OCI-LY7 (cell line): ENCODE data around the gene RIN3. TPM values are rescaled to one million over a fixed set of nuclear protein-coding genes. Genes with fewer than 3 reads are reported as not detected.

ENCODE experiments used
- BruUV-seq: library from RNA; stranded (reverse); fragments of 400-500 nt; replicated peaks from 2 replicates; lab custom pipeline; 2021; lab: Mats Ljungman, UMichigan
- CTCF ChIA-PET: fragments of 300-600 bp; sonication (Branson Sonifier 250); formaldehyde crosslinking; loops from one replicate; lab custom pipeline; 2022; ENCODE audit warnings: antibody characterized with exemption; ENCODE audit not compliant: unreplicated experiment; lab: Charles Lee
- POLR2A ChIA-PET: fragments of 300-600 bp; sonication (Branson Sonifier 250); formaldehyde crosslinking; loops from one replicate; lab custom pipeline; 2022; ENCODE audit warnings: antibody characterized with exemption; lab: Charles Lee
- DNase-seq: peaks from one replicate; pipeline ENCODE4 v3.0.0-alpha.2; 2015; ENCODE audit warnings: low spot score
- H2AFZ ChIP-seq: fragments of 200-600 bp; sonication (generic), shearing (Covaris generic); 2 replicates; pipeline ENCODE4 v1.6.1; 2014; ENCODE audit warnings: mild to moderate bottlenecking, antibody characterized with exemption, low read length, moderate library complexity
- H3K27ac ChIP-seq: fragments of 200-600 bp; sonication (generic); 2 replicates; pipeline ENCODE4 v1.5.1; 2014; ENCODE audit warnings: mixed run types, low read depth, mild to moderate bottlenecking, moderate library complexity, low read length, inconsistent platforms; ENCODE audit not compliant: poor library complexity, severe bottlenecking
- H3K36me3 ChIP-seq: fragments of 200-600 bp; sonication (generic); 2 replicates; pipeline ENCODE4 v1.6.1; 2014; ENCODE audit warnings: mild to moderate bottlenecking, antibody characterized with exemption, low read length, moderate library complexity, mixed read lengths; ENCODE audit not compliant: insufficient read depth
- H3K4me1 ChIP-seq: fragments of 200-600 bp; sonication (generic); 2 replicates; pipeline ENCODE4 v1.5.1; 2014; ENCODE audit warnings: mild to moderate bottlenecking, low read length; ENCODE audit not compliant: insufficient read depth, poor library complexity, severe bottlenecking
- H3K4me2 ChIP-seq: fragments of 200-600 bp; sonication (generic); 2 replicates; pipeline ENCODE4 v1.6.1; 2014; ENCODE audit warnings: mild to moderate bottlenecking, low read length
- H3K4me3 ChIP-seq: fragments of 200-600 bp; sonication (generic); 2 replicates; pipeline ENCODE4 v1.5.1; 2014; ENCODE audit warnings: mild to moderate bottlenecking, low read depth, low read length; ENCODE audit not compliant: poor library complexity, severe bottlenecking
- H3K79me2 ChIP-seq: fragments of 200-600 bp; sonication (generic); 2 replicates; pipeline ENCODE4 v1.6.1; 2016; ENCODE audit warnings: low read depth, mild to moderate bottlenecking, low read length, moderate library complexity, mixed read lengths; ENCODE audit not compliant: insufficient read depth
- H3K9me2 ChIP-seq: fragments of 200-600 bp; sonication (generic); 2 replicates; pipeline ENCODE4 v1.6.1; 2016; ENCODE audit warnings: mild to moderate bottlenecking, low read length, mixed read lengths; ENCODE audit not compliant: insufficient read depth
- H3K9me3 ChIP-seq: fragments of 200-600 bp; sonication (generic); 2 replicates; pipeline ENCODE4 v1.6.1; 2014; ENCODE audit warnings: mild to moderate bottlenecking, mixed run types, low read length, mixed read lengths
- H4K20me1 ChIP-seq: fragments of 200-600 bp; sonication (generic); 2 replicates; pipeline ENCODE4 v1.6.1; 2014; ENCODE audit warnings: mild to moderate bottlenecking, antibody characterized with exemption, low read length, moderate library complexity, mixed read lengths; ENCODE audit not compliant: insufficient read depth
- EZH2phosphoT487 ChIP-seq: fragments of 200-600 bp; sonication (generic); IDR thresholded peaks from 2 replicates; pipeline ENCODE4 v1.6.1; 2018; ENCODE audit warnings: low read depth, borderline replicate concordance, mild to moderate bottlenecking, mixed run types, antibody characterized with exemption, low read length, moderate library complexity, mixed read lengths
- intact Hi-C: fragments of 100-400 bp; cut with micrococcal nuclease; formaldehyde crosslinking; loops from one replicate; pipeline ENCODE4 v1.10.0; 2022; ENCODE audit not compliant: unreplicated experiment
- total RNA-seq, 2 experiments: library from RNA; depleted of rRNA in 1 of 2; stranded (reverse); fragments of >200 nt in 1 of 2; shearing (Covaris generic) in 1 of 2; gene quantifications; 2 replicates each; pipeline ENCODE4 v1.2.3, GENCODE V29; 2014 to 2022
- TF ChIP-seq, protein P1 (sequence below): fragments of 200-600 bp; sonication (generic); conservative IDR thresholded peaks from 2 replicates; pipeline ENCODE4 v1.5.1; 2014; ENCODE audit warnings: mild to moderate bottlenecking, antibody characterized with exemption, low read length, moderate library complexity, mixed read lengths

Gene RIN3
- total RNA-seq, 2 experiments from 2014 or later, result not detected

- Histone ChIP-seq H3K27ac (no peak overlapping the region), H2AFZ (no peak overlapping the region), H3K4me2 (no peak overlapping the region), H3K4me3 (no peak overlapping the region), H3K9me3 (no peaks in the 10 kb centered on the region), H3K79me2 (no peaks in the 10 kb centered on the region), H3K9me2 (no peaks in the 10 kb centered on the region), H4K20me1 (no peaks in the 10 kb centered on the region), H3K36me3 (no peaks in the 10 kb centered on the region), H3K4me1 (no peaks in the 10 kb centered on the region)
- ChIA-PET POLR2A (interaction anchor here (0.7 kb wide), 1 partner anchor 192 kb away, joined by 3 read pairs; no protein-coding TSS in a partner anchor), CTCF (no interaction called here)
- TF ChIP-seq, protein P1, sequence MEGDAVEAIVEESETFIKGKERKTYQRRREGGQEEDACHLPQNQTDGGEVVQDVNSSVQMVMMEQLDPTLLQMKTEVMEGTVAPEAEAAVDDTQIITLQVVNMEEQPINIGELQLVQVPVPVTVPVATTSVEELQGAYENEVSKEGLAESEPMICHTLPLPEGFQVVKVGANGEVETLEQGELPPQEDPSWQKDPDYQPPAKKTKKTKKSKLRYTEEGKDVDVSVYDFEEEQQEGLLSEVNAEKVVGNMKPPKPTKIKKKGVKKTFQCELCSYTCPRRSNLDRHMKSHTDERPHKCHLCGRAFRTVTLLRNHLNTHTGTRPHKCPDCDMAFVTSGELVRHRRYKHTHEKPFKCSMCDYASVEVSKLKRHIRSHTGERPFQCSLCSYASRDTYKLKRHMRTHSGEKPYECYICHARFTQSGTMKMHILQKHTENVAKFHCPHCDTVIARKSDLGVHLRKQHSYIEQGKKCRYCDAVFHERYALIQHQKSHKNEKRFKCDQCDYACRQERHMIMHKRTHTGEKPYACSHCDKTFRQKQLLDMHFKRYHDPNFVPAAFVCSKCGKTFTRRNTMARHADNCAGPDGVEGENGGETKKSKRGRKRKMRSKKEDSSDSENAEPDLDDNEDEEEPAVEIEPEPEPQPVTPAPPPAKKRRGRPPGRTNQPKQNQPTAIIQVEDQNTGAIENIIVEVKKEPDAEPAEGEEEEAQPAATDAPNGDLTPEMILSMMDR, result no peak
- no peak for TF ChIP-seq EZH2phosphoT487
- no peak for DNase-seq
- no TSS peak for BruUV-seq
- intact Hi-C loops, result no loop called here
Observed at GRCh38 chr14:92480856-92481255, 32.7 kb upstream of the RIN3 start.

DNA sequence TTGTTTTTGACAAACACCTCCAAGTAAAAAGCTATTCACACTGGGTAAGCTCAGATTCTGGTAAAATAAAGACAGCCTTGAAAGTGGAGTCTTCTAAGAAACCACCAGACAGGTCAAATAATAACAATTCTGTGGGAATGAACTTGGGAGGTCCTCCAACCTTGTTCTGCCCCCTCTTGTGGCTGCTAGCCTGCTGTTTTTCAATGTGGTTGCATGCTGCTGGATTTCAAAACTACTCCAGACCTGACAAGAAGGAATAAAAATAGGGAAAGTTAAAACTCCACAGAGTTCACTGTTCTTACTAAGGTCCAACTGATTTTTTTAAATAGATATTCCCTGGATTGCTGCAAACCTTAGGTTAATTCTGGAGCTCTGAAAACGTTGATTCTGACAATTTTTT is 32.2 kb upstream of the RIN3 start:
- TF ChIP-seq EZH2phosphoT487, result no peak
- TF ChIP-seq, protein P1, result 0 out of 2 replicates have a peak, but pooled peaks have one; percentile 23
- Histone ChIP-seq H3K4me2 (no peak overlapping the region), H3K27ac (no peak overlapping the region), H2AFZ (no peak overlapping the region), H3K79me2 (no peaks in the 10 kb centered on the region), H4K20me1 (no peaks in the 10 kb centered on the region), H3K4me3 (no peak overlapping the region), H3K9me3 (no peaks in the 10 kb centered on the region), H3K9me2 (no peaks in the 10 kb centered on the region), H3K36me3 (no peaks in the 10 kb centered on the region), H3K4me1 (no peaks in the 10 kb centered on the region)
- DNase-seq, result no peak
- no TSS peak for BruUV-seq
- ChIA-PET CTCF (no interaction called here), POLR2A (no interaction called here)
- intact Hi-C loops, result no loop called here

GRCh38 chr14:92481811-92482555 is 31.6 kb upstream of the RIN3 start:
- intact Hi-C loops, result no loop called here
- TF ChIP-seq, protein P1, result no peak
- no peak for TF ChIP-seq EZH2phosphoT487
- H3K4me3 ChIP-seq, result no peak overlapping the region
- no peak overlapping the region for H3K4me2 ChIP-seq
- H2AFZ ChIP-seq, result no peak overlapping the region
- BruUV-seq, result no TSS peak
- H3K79me2 ChIP-seq, result no peaks in the 10 kb centered on the region
- no peaks in the 10 kb centered on the region for H3K4me1 ChIP-seq
- no peaks in the 10 kb centered on the region for H4K20me1 ChIP-seq
- no peak for DNase-seq
- ChIA-PET POLR2A (no interaction called here), CTCF (no interaction called here)
- H3K36me3 ChIP-seq, result no peaks in the 10 kb centered on the region
- no peaks in the 10 kb centered on the region for H3K9me3 ChIP-seq
- no peak overlapping the region for H3K27ac ChIP-seq
- H3K9me2 ChIP-seq, result no peaks in the 10 kb centered on the region
